Activated T-cell treated with anti-CD3 and anti-CD28 coated beads, Interleukin-2, amount 50 U/mL, for 72 hours (primary cell): ENCODE data around the gene SLC25A29. TPM values are rescaled to one million over a fixed set of nuclear protein-coding genes. Genes with fewer than 3 reads are reported as not detected.
"Not testable (repeated sequence)": the region's sequence is repeated elsewhere in the genome, so short reads cannot be mapped to it uniquely, and the experiment has no call there.

Source experiments
- ATAC-seq, 2 donors: fragments of 150-1000 bp; cut with Tn5 transposase; replicated peaks in 1 of 2; 2 replicates each; pipeline ENCODE4 v1.10.0; 2021; ENCODE audit warnings: moderate library complexity in 2 of 2, mild to moderate bottlenecking in 1 of 2
- DNase-seq, 2 donors: peaks; one replicate each; pipeline ENCODE4 v3.0.0; 2021 to 2022; ENCODE audit warnings: mixed read lengths in 1 of 2
- H3K27ac Mint-ChIP-seq: one replicate; pipeline ENCODE4 v1.8.0; 2022; ENCODE audit warnings: mild to moderate bottlenecking, moderate library complexity, mixed read lengths
- H3K27me3 Mint-ChIP-seq: one replicate; pipeline ENCODE4 v1.8.0; 2022; ENCODE audit warnings: low read depth, mixed read lengths
- H3K36me3 Mint-ChIP-seq, 2 donors: one replicate each; pipeline ENCODE4 v1.8.0; 2022; ENCODE audit warnings: mixed read lengths in 2 of 2, mild to moderate bottlenecking in 1 of 2; ENCODE audit not compliant: insufficient read depth in 2 of 2
- H3K4me1 Mint-ChIP-seq: one replicate; pipeline ENCODE4 v1.8.0; 2022; ENCODE audit warnings: low read depth, mixed read lengths
- H3K4me3 Mint-ChIP-seq, 2 donors: one replicate each; pipeline ENCODE4 v1.8.0; 2022; ENCODE audit warnings: mild to moderate bottlenecking in 2 of 2, mixed read lengths in 2 of 2, moderate library complexity in 2 of 2
- H3K9me3 Mint-ChIP-seq, 2 donors: one replicate each; pipeline ENCODE4 v1.8.0; 2022; ENCODE audit warnings: mixed read lengths in 2 of 2
- total RNA-seq, 2 donors: library from RNA; stranded (reverse); gene quantifications; one replicate each; pipeline ENCODE4 v1.2.3, GENCODE V29; 2022

Gene SLC25A29
- total RNA-seq, 2 donors from 2014 or later, result 22.7 to 47.2 TPM

DNA sequence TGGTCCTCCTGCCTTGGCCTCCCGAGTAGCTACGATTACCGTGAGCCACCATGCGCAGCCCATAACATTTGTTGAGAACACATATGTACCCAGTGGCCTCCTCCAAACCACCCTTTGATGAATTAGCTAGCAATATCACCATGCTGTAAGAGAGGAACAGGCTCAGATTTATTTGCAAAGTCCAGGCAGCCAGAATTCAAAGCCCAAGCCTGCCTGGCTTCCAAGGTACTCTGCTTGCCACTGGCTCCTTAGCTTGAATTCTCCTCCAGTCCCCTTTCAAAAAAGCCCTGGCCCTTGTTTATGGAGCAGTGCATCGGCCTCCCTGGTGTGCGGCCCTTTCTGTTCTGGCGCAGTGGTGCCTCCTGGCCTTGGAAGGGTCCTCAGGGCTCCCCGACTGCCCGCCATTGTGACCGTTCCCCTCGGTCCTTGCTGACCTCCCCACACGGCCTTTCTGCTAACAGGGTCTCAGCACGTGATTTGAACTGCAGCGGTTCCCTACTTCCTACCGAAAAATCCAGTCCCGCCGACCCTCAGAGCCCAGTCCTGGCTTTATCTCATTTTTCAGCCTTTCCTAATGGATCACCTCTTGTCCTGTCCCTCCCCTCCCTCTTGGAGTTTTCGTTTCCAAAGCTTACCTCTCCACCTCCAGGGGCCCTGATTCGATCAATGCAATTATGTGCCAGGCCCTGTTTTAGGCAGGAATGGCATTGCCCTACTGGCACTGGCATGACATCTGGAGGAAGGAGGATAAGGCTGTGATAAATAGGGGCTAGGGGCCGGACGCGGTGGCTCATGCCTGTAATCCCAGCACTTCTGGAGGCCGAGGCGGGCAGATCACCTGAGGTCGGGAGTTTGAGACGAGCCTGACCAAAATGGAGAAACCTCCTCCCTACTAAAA lies 22.0 kb downstream of the SLC25A29 start:
- H3K27me3 Mint-ChIP-seq, result no peaks in the 10 kb centered on the region
- H3K9me3 Mint-ChIP-seq, result no peaks in the 10 kb centered on the region
- ATAC-seq (no peak), DNase-seq (no peak)
- peak overlapping the region; percentile 79 for H3K27ac Mint-ChIP-seq
- H3K4me3 Mint-ChIP-seq, result peak overlapping the region; percentile 41 to 75
- peaks cover 12% of the 10 kb centered on the region for H3K4me1 Mint-ChIP-seq
- no peaks in the 10 kb centered on the region for H3K36me3 Mint-ChIP-seq

DNA sequence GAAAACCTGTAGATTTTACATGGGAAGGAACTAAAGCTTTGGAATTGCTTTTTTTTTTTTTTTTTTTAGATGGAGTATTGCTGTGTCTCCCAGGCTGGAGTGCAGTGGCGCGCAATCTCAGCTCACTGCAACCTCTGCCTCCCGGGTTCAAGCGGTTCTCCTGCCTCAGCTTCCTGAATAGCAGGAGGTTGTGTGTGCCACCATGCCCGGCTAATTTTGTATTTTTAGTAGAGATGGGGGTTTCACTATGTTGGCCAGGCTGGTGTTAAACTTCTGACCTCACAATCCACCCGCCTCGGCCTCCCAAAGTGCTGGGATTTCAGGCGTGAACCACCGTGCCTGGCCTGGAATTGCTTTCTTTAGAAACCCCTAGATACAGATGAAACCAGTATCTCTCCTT lies 22.8 kb downstream of the SLC25A29 start:
- H3K9me3 Mint-ChIP-seq, H3K4me3 Mint-ChIP-seq, H3K27ac Mint-ChIP-seq, DNase-seq, H3K36me3 Mint-ChIP-seq, H3K27me3 Mint-ChIP-seq, ATAC-seq: not testable (repeated sequence)
- peaks cover 19% of the 10 kb centered on the region for H3K4me1 Mint-ChIP-seq

GRCh38 chr14:100282766-100283419 lies 23.4 kb downstream of the SLC25A29 start:
- no peak overlapping the region for H3K4me3 Mint-ChIP-seq
- H3K9me3 Mint-ChIP-seq, result no peaks in the 10 kb centered on the region
- peak overlapping the region; percentile 55 for H3K27ac Mint-ChIP-seq
- H3K27me3 Mint-ChIP-seq, result no peaks in the 10 kb centered on the region
- ATAC-seq (no peak), DNase-seq (no peak)
- H3K4me1 Mint-ChIP-seq, result peaks cover 22% of the 10 kb centered on the region
- no peaks in the 10 kb centered on the region for H3K36me3 Mint-ChIP-seq

- Mint-ChIP-seq H3K9me3 (no peaks in the 10 kb centered on the region), H3K36me3 (peaks cover 0 to 3% of the 10 kb centered on the region in 2 donors), H3K27ac (no peak overlapping the region), H3K4me3 (no peak overlapping the region), H3K4me1 (peaks cover 26% of the 10 kb centered on the region), H3K27me3 (no peaks in the 10 kb centered on the region)
- ATAC-seq (no peak), DNase-seq (no peak)
These were observed 24.2 kb downstream of the SLC25A29 start for GRCh38 chr14:100282083-100282350.

DNA sequence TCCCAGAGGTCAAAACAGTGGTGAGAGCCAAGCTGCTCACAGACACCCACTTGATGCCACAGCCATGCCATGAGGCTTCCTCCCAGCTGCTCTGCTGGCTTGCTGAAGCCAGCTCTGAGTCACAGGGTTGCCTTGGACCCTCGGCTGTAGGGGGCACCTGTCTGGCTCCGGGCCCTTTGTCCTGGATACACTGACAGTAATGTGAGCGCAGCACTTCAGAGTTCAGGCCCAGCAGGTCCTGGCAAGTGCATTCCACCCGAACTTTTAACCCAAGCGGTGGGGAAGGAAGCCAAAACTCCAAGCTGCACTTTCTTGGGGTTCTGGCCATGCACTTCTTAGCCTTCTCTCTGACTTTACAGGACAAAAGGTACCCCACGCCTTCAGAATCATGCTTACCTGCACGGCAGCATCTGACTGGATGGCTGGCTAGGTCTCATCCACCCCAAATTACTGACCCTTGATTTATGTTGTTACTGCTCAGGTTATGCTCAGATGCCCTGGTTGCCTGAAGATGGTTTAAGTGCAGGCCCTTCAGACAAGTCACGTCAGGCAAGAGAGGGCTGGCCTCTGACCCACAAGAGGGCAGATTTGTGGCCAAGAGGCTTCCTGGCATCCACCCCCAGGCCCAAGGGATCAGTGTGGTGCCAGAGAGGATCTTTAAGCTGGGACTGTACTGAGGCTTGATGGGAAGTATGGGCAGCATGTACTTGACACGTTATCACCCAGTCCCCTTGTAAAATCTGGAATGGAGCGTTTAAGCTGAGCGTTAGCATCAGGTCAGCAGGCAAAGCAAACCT lies 24.8 kb downstream of the SLC25A29 start:
- H3K27ac Mint-ChIP-seq, result no peak overlapping the region
- no peaks in the 10 kb centered on the region for H3K9me3 Mint-ChIP-seq

GRCh38 chr14:100279563-100279962 lies 26.7 kb downstream of the SLC25A29 start:
- Mint-ChIP-seq H3K36me3 (peaks cover 5 to 7% of the 10 kb centered on the region in 2 donors), H3K9me3 (no peaks in the 10 kb centered on the region), H3K4me3 (no peak overlapping the region), H3K4me1 (peaks cover 40% of the 10 kb centered on the region), H3K27me3 (no peaks in the 10 kb centered on the region), H3K27ac (peak overlapping the region; percentile 46)
- ATAC-seq, result no peak
- DNase-seq, result no peak

More for the DNA sequence above, 24.8 kb downstream of the SLC25A29 start:
- DNase-seq (no peak), ATAC-seq (no peak)
- Mint-ChIP-seq H3K27me3 (no peaks in the 10 kb centered on the region), H3K4me1 (peaks cover 27% of the 10 kb centered on the region), H3K36me3 (peaks cover 1 to 3% of the 10 kb centered on the region in 2 donors), H3K4me3 (no peak overlapping the region)

DNA sequence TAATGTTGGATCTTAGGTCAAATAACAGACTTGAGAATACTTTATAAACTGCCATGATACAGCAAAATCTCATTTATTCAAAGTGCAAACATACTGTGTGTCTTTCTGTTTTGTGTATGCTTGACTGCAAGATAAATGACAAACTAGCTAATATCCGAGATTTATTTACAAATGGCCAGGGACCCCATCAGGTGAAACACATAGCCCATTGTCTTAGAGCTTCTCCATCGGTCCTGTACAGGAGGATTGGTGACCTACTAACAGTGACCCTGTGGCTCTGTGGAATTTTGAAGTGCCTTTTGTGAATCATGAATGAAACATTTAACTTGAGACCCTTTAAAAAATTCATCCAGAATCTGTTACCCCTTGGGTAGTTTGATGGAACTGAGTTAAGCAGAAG lies 27.1 kb downstream of the SLC25A29 start:
- no peak for DNase-seq
- Mint-ChIP-seq H3K27me3 (no peaks in the 10 kb centered on the region), H3K36me3 (peaks cover 5 to 7% of the 10 kb centered on the region in 2 donors), H3K27ac (peak overlapping the region; percentile 46), H3K4me3 (no peak overlapping the region), H3K4me1 (peaks cover 40% of the 10 kb centered on the region), H3K9me3 (no peaks in the 10 kb centered on the region)
- no peak for ATAC-seq

DNA sequence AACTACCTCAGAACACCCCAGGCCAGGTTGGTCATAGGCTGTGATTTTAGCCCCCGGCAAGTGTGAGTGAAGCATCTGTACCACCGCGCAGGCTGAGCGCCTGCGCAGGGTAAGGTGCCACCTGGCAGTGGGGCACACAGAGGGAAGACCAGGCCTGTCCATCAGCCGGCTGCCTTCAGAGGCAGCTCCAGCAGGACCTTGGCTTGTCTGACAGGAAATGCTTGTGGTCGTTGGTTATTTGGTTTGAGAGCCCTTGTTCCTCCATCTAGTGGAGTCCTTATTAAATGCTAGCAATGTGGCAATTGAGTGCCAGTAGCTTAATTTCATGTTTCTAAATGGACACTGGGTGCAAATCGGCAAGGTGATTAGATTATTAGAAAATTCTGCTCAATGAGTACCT lies 27.5 kb downstream of the SLC25A29 start:
- peaks cover 42% of the 10 kb centered on the region for H3K4me1 Mint-ChIP-seq
- no peaks in the 10 kb centered on the region for H3K9me3 Mint-ChIP-seq
- no peak overlapping the region for H3K4me3 Mint-ChIP-seq
- peaks cover 5 to 7% of the 10 kb centered on the region in 2 donors for H3K36me3 Mint-ChIP-seq
- no peak for ATAC-seq
- peak overlapping the region; percentile 82 for H3K27ac Mint-ChIP-seq
- no peak for DNase-seq
- H3K27me3 Mint-ChIP-seq, result no peaks in the 10 kb centered on the region

DNA sequence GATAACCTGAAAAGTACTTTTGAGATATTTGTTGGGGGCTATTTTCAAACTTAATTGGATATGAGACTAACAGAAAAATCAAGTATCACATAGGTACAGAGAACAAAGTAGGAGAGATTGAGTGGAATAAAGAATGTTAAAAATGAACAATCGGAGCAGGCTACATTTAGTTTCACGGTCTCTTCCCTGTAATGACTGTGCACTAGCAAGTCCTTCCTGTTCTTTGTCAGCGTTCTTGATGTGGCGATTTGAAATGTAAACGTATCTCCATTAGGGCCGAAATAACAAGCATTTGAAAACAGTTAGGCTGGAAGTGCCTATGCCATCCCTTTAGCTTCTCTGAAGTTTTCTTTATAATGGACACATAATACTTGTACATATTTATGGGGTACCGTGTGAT lies 31.0 kb downstream of the SLC25A29 start:
- no peaks in the 10 kb centered on the region for H3K9me3 Mint-ChIP-seq
- ATAC-seq, result peak; percentile 63 to 92
- peaks cover 37% of the 10 kb centered on the region for H3K4me1 Mint-ChIP-seq
- peak overlapping the region in 1 of 2 donors; percentile 70 for H3K4me3 Mint-ChIP-seq
- no peak for DNase-seq
- peak overlapping the region; percentile 92 for H3K27ac Mint-ChIP-seq
- peaks cover 5 to 7% of the 10 kb centered on the region in 2 donors for H3K36me3 Mint-ChIP-seq
- H3K27me3 Mint-ChIP-seq, result no peaks in the 10 kb centered on the region

DNA sequence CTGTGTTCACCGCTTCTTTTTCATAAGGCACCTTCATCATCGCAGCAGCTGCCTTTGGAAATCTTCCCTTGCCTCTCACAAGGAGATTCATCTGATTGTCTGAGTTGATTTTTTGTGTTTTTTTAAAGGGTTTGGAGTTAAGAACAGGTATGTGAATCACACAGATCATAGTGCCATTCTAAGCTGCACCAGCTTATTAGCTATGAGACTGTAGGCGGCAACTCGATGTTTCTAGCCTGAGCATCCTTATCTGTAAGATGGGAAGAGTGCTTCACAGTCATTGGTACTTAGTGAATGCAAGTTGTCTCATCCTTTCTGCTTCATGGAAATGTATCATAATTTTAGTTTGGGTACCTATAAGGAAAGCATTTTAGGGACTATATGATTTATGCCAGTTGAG lies 32.0 kb downstream of the SLC25A29 start:
- Mint-ChIP-seq H3K27ac (peak overlapping the region; percentile 92), H3K27me3 (no peaks in the 10 kb centered on the region), H3K36me3 (peaks cover 5 to 7% of the 10 kb centered on the region in 2 donors), H3K9me3 (no peaks in the 10 kb centered on the region), H3K4me3 (peak overlapping the region in 1 of 2 donors; percentile 70), H3K4me1 (peaks cover 38% of the 10 kb centered on the region)
- no peak for DNase-seq
- ATAC-seq, result no peak

DNA sequence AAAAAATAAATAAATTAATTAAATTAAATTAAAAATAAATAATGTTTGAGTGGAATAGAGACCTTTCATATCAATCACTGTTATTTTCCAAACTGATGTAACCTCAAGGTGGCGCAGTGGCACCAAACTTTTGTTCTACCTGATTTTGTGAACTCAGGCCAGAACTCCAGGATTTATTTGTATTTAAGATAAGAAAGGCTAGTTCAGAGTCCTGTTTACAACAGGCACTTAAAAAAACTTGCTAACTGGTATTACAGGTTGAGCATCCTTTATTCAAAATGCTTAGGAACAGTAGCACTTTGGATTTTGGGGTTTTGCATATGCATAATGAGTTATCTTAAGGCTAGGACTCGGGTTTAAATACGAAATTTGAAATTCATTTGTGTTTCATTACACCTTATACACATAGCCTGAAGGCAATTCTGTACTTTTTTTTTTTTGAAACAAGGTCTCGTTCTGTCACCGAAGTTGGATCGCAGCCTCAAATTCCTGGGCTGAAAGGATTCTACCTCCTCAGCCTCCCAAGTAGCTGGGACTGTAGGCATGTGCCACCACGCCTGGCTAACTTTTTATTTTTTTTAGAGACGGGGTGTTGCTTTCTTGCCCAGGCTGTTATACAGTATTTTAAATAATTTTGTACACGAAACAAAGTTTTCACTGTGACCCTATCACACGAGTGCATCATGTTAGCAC lies 34.9 kb downstream of the SLC25A29 start:
- no peak for ATAC-seq
- H3K36me3 Mint-ChIP-seq, result peaks cover 4 to 9% of the 10 kb centered on the region in 2 donors
- H3K4me3 Mint-ChIP-seq, result no peak overlapping the region
- no peaks in the 10 kb centered on the region for H3K27me3 Mint-ChIP-seq
- no peaks in the 10 kb centered on the region for H3K9me3 Mint-ChIP-seq
- H3K27ac Mint-ChIP-seq, result no peak overlapping the region
- H3K4me1 Mint-ChIP-seq, result peaks cover 42% of the 10 kb centered on the region
- DNase-seq, result no peak

- no peak for ATAC-seq
- Mint-ChIP-seq H3K27ac (no peak overlapping the region), H3K4me3 (no peak overlapping the region), H3K36me3 (peaks cover 6 to 13% of the 10 kb centered on the region in 2 donors), H3K9me3 (no peaks in the 10 kb centered on the region), H3K27me3 (no peaks in the 10 kb centered on the region), H3K4me1 (peaks cover 42% of the 10 kb centered on the region)
- DNase-seq, result no peak
These were observed 37.5 kb downstream of the SLC25A29 start for GRCh38 chr14:100268591-100269207.
